HUES64 (cell line): Measurements from ENCODE around the gene GOLT1B.

Source experiments
- H3K27ac ChIP-seq: 2 replicates; pipeline ENCODE4 v1.7.0; 2013; ENCODE audit warnings: low read depth, low read length, inconsistent platforms
- H3K27me3 ChIP-seq: 2 replicates; pipeline ENCODE4 v1.6.1; 2013; ENCODE audit warnings: mild to moderate bottlenecking, low read length; ENCODE audit not compliant: insufficient read depth
- H3K36me3 ChIP-seq: 2 replicates; pipeline ENCODE4 v1.6.1; 2013; ENCODE audit warnings: mild to moderate bottlenecking, low read length; ENCODE audit not compliant: insufficient read depth
- H3K4me1 ChIP-seq: 2 replicates; pipeline ENCODE4 v1.6.1; 2013; ENCODE audit warnings: mild to moderate bottlenecking, low read length, moderate library complexity; ENCODE audit not compliant: insufficient read depth
- H3K4me3 ChIP-seq: 2 replicates; pipeline ENCODE4 v1.5.1; 2013; ENCODE audit warnings: mild to moderate bottlenecking, low read length, moderate library complexity
- H3K9ac ChIP-seq: 2 replicates; pipeline ENCODE4 v1.6.1; 2013; ENCODE audit warnings: mild to moderate bottlenecking, low read depth, low read length
- H3K9me3 ChIP-seq: 2 replicates; pipeline ENCODE4 v1.6.1; 2013; ENCODE audit warnings: low read depth, low read length; ENCODE audit not compliant: insufficient read depth
- WGBS: fragments of 150-250, 120-280 bp; methylation state at CpG from one replicate; pipeline ENCODE4 v1.1.7; 2013; ENCODE audit warnings: missing lambda C conversion rate; 5-methylcytosine and 5-hydroxymethylcytosine counted together

The GOLT1B gene

DNA sequence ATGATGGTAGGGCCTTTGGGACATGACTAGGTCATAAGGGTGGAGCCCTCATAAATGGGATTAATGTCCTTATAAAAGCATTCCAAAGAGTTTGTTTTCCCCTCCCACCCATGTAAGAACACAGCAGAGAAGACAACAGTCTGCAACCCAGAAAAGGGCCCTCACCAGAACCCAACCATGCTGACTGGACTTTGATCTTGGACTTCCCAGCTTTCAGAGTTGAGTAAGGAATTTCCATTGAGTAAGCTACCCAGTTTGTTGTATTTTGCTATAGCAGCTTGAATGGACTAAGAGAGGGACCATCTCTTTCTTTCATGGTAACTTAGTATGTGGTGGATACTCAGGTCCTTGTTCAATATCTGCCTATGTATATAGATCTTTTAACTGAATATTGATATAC, 21.6 kb downstream of the GOLT1B start:
- Histone ChIP-seq H3K9ac (no peak overlapping the region), H3K9me3 (no peaks in the 10 kb centered on the region), H3K27ac (no peak overlapping the region), H3K36me3 (no peaks in the 10 kb centered on the region), H3K27me3 (peaks cover 32% of the 10 kb centered on the region), H3K4me1 (peaks cover 4% of the 10 kb centered on the region; the same call in 1 of the 2 replicates), H3K4me3 (no peak overlapping the region)

DNA sequence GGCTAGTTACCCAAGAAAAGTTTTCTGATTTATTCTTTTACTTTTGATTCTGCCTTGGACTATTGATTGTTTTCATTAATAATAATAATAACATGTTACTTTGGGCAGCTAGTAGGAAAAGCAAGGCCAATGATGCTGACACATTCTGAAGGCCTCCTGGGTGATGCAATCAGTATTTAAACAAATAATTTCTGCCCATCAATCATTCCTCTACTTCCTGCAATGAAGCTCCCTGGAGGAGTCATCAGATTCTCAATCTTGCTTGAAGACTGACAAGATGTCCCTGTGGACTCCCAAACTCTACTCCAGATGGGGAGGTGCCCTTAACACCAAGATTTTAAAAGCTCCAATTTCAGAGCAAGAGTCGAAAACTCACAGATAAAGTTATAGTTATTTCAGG, 24.5 kb downstream of the GOLT1B start, which contains the start of gene SPX:
Gene SPX (plus strand): TSS at position 244 of the 400 bp plus-strand sequence. CDS start 177 bp downstream, outside the sequence.
- no peaks in the 10 kb centered on the region for H3K36me3 ChIP-seq
- H3K4me3 ChIP-seq = peak within 1 kb of the TSS; percentile 80
- H3K27me3 ChIP-seq = peaks cover 61% of the 10 kb centered on the region
- H3K9me3 ChIP-seq = no peaks in the 10 kb centered on the region
- peaks cover 4% of the 10 kb centered on the region; the same call in 1 of the 2 replicates for H3K4me1 ChIP-seq
- H3K27ac ChIP-seq = no peak within 1 kb of the TSS
- 100% methylated on average over 1 of the region's 1 CpG for WGBS
- H3K9ac ChIP-seq = no peak within 1 kb of the TSS

GRCh38 chr12:21526721-21527345, 25.2 kb downstream of the GOLT1B start:
- Histone ChIP-seq H3K9ac (no peak overlapping the region), H3K4me3 (peak overlapping the region; percentile 80), H3K9me3 (no peaks in the 10 kb centered on the region), H3K27ac (no peak overlapping the region), H3K36me3 (no peaks in the 10 kb centered on the region), H3K27me3 (peaks cover 69% of the 10 kb centered on the region), H3K4me1 (peaks cover 4% of the 10 kb centered on the region; the same call in 1 of the 2 replicates)
- WGBS = 51% methylated on average over 11 of the region's 12 CpGs

GRCh38 chr12:21527451-21528180, 26.0 kb downstream of the GOLT1B start:
- Histone ChIP-seq H3K9ac (peak overlapping the region; percentile 66), H3K9me3 (no peaks in the 10 kb centered on the region), H3K36me3 (no peaks in the 10 kb centered on the region), H3K4me3 (peak overlapping the region; percentile 80), H3K4me1 (peaks cover 4% of the 10 kb centered on the region; the same call in 1 of the 2 replicates), H3K27me3 (peaks cover 74% of the 10 kb centered on the region), H3K27ac (no peak overlapping the region)
- WGBS = under 1% methylated on average over 57 of the region's 57 CpGs

DNA sequence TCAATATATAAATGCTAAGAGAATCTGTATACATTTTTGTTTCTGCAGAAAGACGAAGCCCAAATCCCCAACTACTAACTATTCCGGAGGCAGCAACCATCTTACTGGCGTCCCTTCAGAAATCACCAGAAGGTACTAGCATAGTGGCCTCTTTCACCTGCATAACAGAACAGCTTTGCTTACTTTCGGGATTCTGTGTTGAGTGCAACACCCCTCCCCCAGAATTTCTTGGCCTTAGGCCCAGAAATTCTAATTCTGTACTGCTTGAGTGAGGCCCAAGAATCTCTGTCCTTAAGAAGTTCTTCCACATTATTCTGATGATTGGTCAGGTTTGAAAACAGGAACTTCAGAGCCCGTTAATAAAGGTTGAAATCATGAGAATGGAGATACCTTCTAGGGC, 27.4 kb downstream of the GOLT1B start:
- Histone ChIP-seq H3K27ac (no peak overlapping the region), H3K36me3 (no peaks in the 10 kb centered on the region), H3K4me1 (peaks cover 4% of the 10 kb centered on the region; the same call in 1 of the 2 replicates), H3K4me3 (no peak overlapping the region), H3K27me3 (peaks cover 74% of the 10 kb centered on the region), H3K9ac (no peak overlapping the region), H3K9me3 (no peaks in the 10 kb centered on the region)
- 85% methylated on average over 5 of the region's 5 CpGs for WGBS

DNA sequence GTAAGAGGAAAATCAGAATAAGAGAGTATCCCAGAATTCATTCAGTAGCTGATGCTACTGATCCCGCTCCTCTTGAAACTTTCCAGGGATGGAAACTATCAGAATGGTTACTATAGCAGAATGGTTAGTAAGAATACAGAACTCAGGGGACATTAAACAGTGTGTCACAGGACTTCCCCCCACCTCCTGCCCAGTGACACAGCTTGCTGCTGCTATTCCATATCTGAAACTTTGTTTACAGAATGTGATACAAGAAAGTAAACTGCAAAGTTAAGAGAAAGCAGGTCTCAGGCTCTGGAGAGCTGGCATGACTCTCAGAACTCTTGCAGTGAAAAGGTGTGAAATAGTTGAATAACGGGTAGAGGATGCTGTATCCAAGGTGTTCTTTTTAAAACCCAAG, 27.9 kb downstream of the GOLT1B start:
- H3K4me1 ChIP-seq = peaks cover 4% of the 10 kb centered on the region; the same call in 1 of the 2 replicates
- no peak overlapping the region for H3K4me3 ChIP-seq
- H3K36me3 ChIP-seq = no peaks in the 10 kb centered on the region
- H3K27ac ChIP-seq = no peak overlapping the region
- 85% methylated on average over 2 of the region's 2 CpGs for WGBS
- H3K9ac ChIP-seq = no peak overlapping the region
- H3K27me3 ChIP-seq = peaks cover 74% of the 10 kb centered on the region
- no peaks in the 10 kb centered on the region for H3K9me3 ChIP-seq

DNA sequence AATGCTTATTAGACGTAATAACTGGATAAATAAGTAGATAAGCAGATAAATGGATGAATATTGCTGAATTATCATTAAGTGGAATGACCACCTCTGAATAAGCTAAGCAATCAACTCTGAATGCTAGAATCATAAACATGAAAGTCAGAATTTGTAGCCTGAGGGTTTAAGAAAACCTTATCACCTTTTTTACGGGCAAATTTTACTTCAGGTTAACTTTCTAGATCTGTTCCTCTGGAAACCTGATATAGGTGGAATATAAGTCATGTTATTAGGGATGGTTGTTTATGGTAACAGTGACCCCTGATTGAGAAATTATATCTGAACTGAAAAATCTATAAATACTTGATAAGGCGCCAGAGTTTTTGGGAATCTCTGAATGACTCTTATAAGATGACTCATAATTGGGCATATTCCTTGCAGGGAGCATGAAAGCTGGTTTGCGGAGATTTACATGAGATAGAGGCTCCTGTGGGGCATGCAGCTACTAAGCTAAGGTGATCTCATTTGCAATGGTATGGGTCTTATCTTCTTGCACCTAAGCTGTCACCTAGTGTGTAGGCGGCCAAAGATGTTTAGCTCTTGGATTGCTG, 36.6 kb downstream of the GOLT1B start:
- Histone ChIP-seq H3K27me3 (no peaks in the 10 kb centered on the region), H3K4me3 (no peak overlapping the region), H3K9me3 (no peaks in the 10 kb centered on the region), H3K4me1 (no peaks in the 10 kb centered on the region), H3K36me3 (no peaks in the 10 kb centered on the region), H3K27ac (no peak overlapping the region), H3K9ac (no peak overlapping the region)
- 86% methylated on average over 5 of the region's 5 CpGs for WGBS

- H3K4me1 ChIP-seq = no peaks in the 10 kb centered on the region
- H3K27me3 ChIP-seq = no peaks in the 10 kb centered on the region
- H3K27ac ChIP-seq = no peak overlapping the region
- no peak overlapping the region for H3K9ac ChIP-seq
- H3K4me3 ChIP-seq = no peak overlapping the region
- H3K36me3 ChIP-seq = no peaks in the 10 kb centered on the region
- H3K9me3 ChIP-seq = no peaks in the 10 kb centered on the region
These were observed 38.2 kb downstream of the GOLT1B start for GRCh38 chr12:21539797-21540196.

GRCh38 chr12:21541773-21542172, 40.2 kb downstream of the GOLT1B start:
- H3K9ac ChIP-seq = no peak overlapping the region
- no peaks in the 10 kb centered on the region for H3K9me3 ChIP-seq
- no peak overlapping the region for H3K27ac ChIP-seq
- no peaks in the 10 kb centered on the region for H3K27me3 ChIP-seq
- no peaks in the 10 kb centered on the region for H3K36me3 ChIP-seq
- WGBS = 97% methylated on average over 6 of the region's 6 CpGs
- H3K4me3 ChIP-seq = no peak overlapping the region
- H3K4me1 ChIP-seq = peaks cover 4% of the 10 kb centered on the region; the same call in 1 of the 2 replicates

DNA sequence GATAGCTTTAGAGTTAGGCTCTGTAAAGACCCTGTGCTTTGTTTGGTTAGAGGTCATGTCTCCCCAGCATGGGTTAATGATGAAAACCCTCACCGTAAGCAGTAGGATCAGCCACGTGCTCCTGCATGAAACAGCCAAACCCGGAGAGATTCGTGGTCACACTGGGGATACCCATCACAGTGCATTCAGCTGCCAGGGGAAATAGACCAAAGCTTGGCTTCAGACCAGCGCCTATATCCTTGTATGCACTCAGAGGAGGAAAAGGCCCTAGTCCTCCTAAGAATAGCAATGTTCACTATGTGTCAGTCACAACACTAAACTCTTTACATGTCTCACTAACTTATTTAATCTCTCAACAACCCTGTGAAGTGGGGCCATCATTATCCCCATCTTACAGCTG, 40.8 kb downstream of the GOLT1B start:
- H3K27ac ChIP-seq = no peak overlapping the region
- WGBS = 94% methylated on average over 5 of the region's 5 CpGs

GRCh38 chr12:21543151-21543550, 41.6 kb downstream of the GOLT1B start:
- no peaks in the 10 kb centered on the region for H3K9me3 ChIP-seq
- no peak overlapping the region for H3K27ac ChIP-seq
- H3K9ac ChIP-seq = no peak overlapping the region
- no peak overlapping the region for H3K4me3 ChIP-seq
- no peaks in the 10 kb centered on the region for H3K27me3 ChIP-seq
- no peaks in the 10 kb centered on the region for H3K36me3 ChIP-seq
- peaks cover 4% of the 10 kb centered on the region; the same call in 1 of the 2 replicates for H3K4me1 ChIP-seq

More for the DNA sequence above, 40.8 kb downstream of the GOLT1B start:
- Histone ChIP-seq H3K36me3 (no peaks in the 10 kb centered on the region), H3K4me1 (peaks cover 4% of the 10 kb centered on the region; the same call in 1 of the 2 replicates), H3K4me3 (no peak overlapping the region), H3K27me3 (no peaks in the 10 kb centered on the region), H3K9ac (no peak overlapping the region), H3K9me3 (no peaks in the 10 kb centered on the region)
